Hippocampal formation (tissue), 2 donors: Measurements from ENCODE around the gene KCNMA1.

Experiments used
- DNase-seq, 2 donors: peaks; one replicate each; lab custom pipeline; 2025; lab: John Stamatoyannopoulos, UW

KCNMA1 gene

GRCh38 chr10:77043420-77043763 lies 594.2 kb downstream of the KCNMA1 start:
- no peak for DNase-seq

GRCh38 chr10:77042706-77043419 lies 594.7 kb downstream of the KCNMA1 start:
- DNase-seq = no peak

GRCh38 chr10:77041636-77042258 lies 595.9 kb downstream of the KCNMA1 start:
- DNase-seq = no peak

- DNase-seq = no peak
Observed at GRCh38 chr10:77038407-77038806, 599.2 kb downstream of the KCNMA1 start.

GRCh38 chr10:77037735-77038403 lies 599.7 kb downstream of the KCNMA1 start:
- DNase-seq = no peak

- no peak for DNase-seq
Observed at GRCh38 chr10:77036993-77037734, 600.4 kb downstream of the KCNMA1 start.

GRCh38 chr10:77036276-77036675 lies 601.3 kb downstream of the KCNMA1 start:
- no peak for DNase-seq

GRCh38 chr10:77034795-77035194 lies 602.8 kb downstream of the KCNMA1 start:
- DNase-seq = no peak

GRCh38 chr10:77034240-77034639 lies 603.4 kb downstream of the KCNMA1 start:
- DNase-seq = no peak

GRCh38 chr10:77032188-77032570 lies 605.4 kb downstream of the KCNMA1 start:
- no peak for DNase-seq

GRCh38 chr10:77031531-77032187 lies 605.9 kb downstream of the KCNMA1 start:
- no peak for DNase-seq

- no peak for DNase-seq
Observed at GRCh38 chr10:77030974-77031373, 606.6 kb downstream of the KCNMA1 start.

GRCh38 chr10:77029777-77030717 lies 607.6 kb downstream of the KCNMA1 start:
- DNase-seq = no peak

GRCh38 chr10:77028042-77028441 lies 609.6 kb downstream of the KCNMA1 start:
- no peak for DNase-seq

GRCh38 chr10:77027576-77027975 lies 610.0 kb downstream of the KCNMA1 start:
- DNase-seq = no peak

- no peak for DNase-seq
Observed at GRCh38 chr10:77027141-77027540, 610.5 kb downstream of the KCNMA1 start.

- no peak for DNase-seq
Observed at GRCh38 chr10:77026148-77026547, 611.5 kb downstream of the KCNMA1 start.

GRCh38 chr10:77024461-77024860 lies 613.1 kb downstream of the KCNMA1 start:
- DNase-seq = no peak

GRCh38 chr10:77023396-77023795 lies 614.2 kb downstream of the KCNMA1 start:
- DNase-seq = no peak

- DNase-seq = no peak
Observed at GRCh38 chr10:77022671-77023070, 614.9 kb downstream of the KCNMA1 start.

- DNase-seq = no peak
Observed at GRCh38 chr10:77021966-77022490, 615.6 kb downstream of the KCNMA1 start.
